Small intestine (tissue), 7 donors: ENCODE measurements around the gene CPXM1. TPM values are rescaled to one million over a fixed set of nuclear protein-coding genes. Genes with fewer than 3 reads are reported as not detected.

Experiments
- DNase-seq, 2 donors: peaks; one replicate each; pipeline versions ENCODE4 v3.0.0 to v3.0.0-alpha.2; 2013
- FAIRE-seq: peaks from 2 replicates; lab custom pipeline; 2012; peaks lifted over from hg19 to GRCh38; lab: Jason Lieb, UNC
- H3K27ac ChIP-seq, 3 donors: one replicate each; pipeline ENCODE4 v1.5.1; 2013; ENCODE audit warnings: low read length in 2 of 3, mild to moderate bottlenecking in 2 of 3, control low read depth in 1 of 3, inconsistent platforms in 1 of 3, low read depth in 1 of 3, moderate library complexity in 1 of 3
- H3K27me3 ChIP-seq, 3 donors: one replicate each; pipeline ENCODE4 v1.6.1; 2013; ENCODE audit warnings: low read length in 3 of 3, inconsistent platforms in 1 of 3; ENCODE audit not compliant: control insufficient read depth in 3 of 3, insufficient read depth in 3 of 3
- H3K36me3 ChIP-seq, 3 donors: one replicate each; pipeline ENCODE4 v1.6.1; 2013; ENCODE audit warnings: low read length in 3 of 3, inconsistent platforms in 1 of 3, low read depth in 1 of 3, mild to moderate bottlenecking in 1 of 3, moderate library complexity in 1 of 3; ENCODE audit not compliant: control insufficient read depth in 3 of 3, insufficient read depth in 2 of 3
- H3K4me1 ChIP-seq, 3 donors: one replicate each; pipeline ENCODE4 v1.6.1; 2013; ENCODE audit warnings: low read length in 2 of 3, inconsistent platforms in 1 of 3, low read depth in 1 of 3, mild to moderate bottlenecking in 1 of 3, moderate library complexity in 1 of 3; ENCODE audit not compliant: control insufficient read depth in 3 of 3, insufficient read depth in 2 of 3
- H3K4me3 ChIP-seq, 3 donors: one replicate each; pipeline ENCODE4 v1.5.1; 2013; ENCODE audit warnings: low read length in 3 of 3, control low read depth in 1 of 3, inconsistent platforms in 1 of 3, low read depth in 1 of 3, mild to moderate bottlenecking in 1 of 3, moderate library complexity in 1 of 3
- H3K9me3 ChIP-seq, 2 donors: one replicate each; pipeline ENCODE4 v1.6.1; 2013; ENCODE audit warnings: low read depth in 1 of 2, low read length in 1 of 2; ENCODE audit not compliant: control insufficient read depth in 2 of 2, insufficient read depth in 1 of 2
- WGBS, 3 donors: extraction: QIAGEN DNeasy Blood & Tissue Kit; methylation state at CpG; one replicate each; pipeline ENCODE4 v1.1.7; 2013; 5-methylcytosine and 5-hydroxymethylcytosine counted together
- polyA plus RNA-seq, 4 donors: library from polyadenylated mRNA; stranded (reverse) in 3 of 4; unstranded in 1 of 4; fragments of 200-250 nt in 3 of 4; fragments of 120-200 nt in 1 of 4; gene quantifications; one replicate each; pipeline versions ENCODE4 v1.2.1 to v1.2.3, GENCODE V29; 2013
- donor health status: healthy with polysubstance abuse.
- donor health status: control.
- donor health status: control.
- donor health status: Bipolar disorder and iron deficiency.
- donor health status: healthy.

CPXM1 gene
- polyA plus RNA-seq, 4 donors = 0.54 to 13.9 (median 1.8) TPM; not detected in 1

GRCh38 chr20:2754424-2754823 lies 46.0 kb downstream of the CPXM1 start:
- Histone ChIP-seq H3K4me3 (no peak overlapping the region), H3K4me1 (peaks cover 5 to 29% (median 7%) of the 10 kb centered on the region in 3 donors), H3K27ac (no peak overlapping the region), H3K9me3 (no peaks in the 10 kb centered on the region), H3K36me3 (no peaks in the 10 kb centered on the region), H3K27me3 (peaks cover 3 to 66% (median 5%) of the 10 kb centered on the region in 3 donors)
- DNase-seq (no peak), FAIRE-seq (no peak)
- WGBS, 3 donors = 71 to 77% (median 77%) methylated on average over 2 of the region's 2 CpGs

- Histone ChIP-seq H3K4me1 (peaks cover 5 to 29% (median 7%) of the 10 kb centered on the region in 3 donors), H3K4me3 (no peak overlapping the region), H3K27ac (no peak overlapping the region), H3K36me3 (no peaks in the 10 kb centered on the region), H3K9me3 (no peaks in the 10 kb centered on the region), H3K27me3 (peaks cover 5 to 74% (median 8%) of the 10 kb centered on the region in 3 donors)
- WGBS, 3 donors = 62 to 77% (median 73%) methylated on average over 6 of the region's 6 CpGs
- FAIRE-seq = no peak
- no peak for DNase-seq
These were observed 46.9 kb downstream of the CPXM1 start for GRCh38 chr20:2753461-2754040.

- peak overlapping the region in 1 of 3 donors; percentile 54 for H3K4me3 ChIP-seq
- 8 to 11% (median 8%) methylated on average over 37 to 47 of the region's 47 CpGs for WGBS, 3 donors
- H3K9me3 ChIP-seq = no peaks in the 10 kb centered on the region
- peaks cover 5 to 80% (median 8%) of the 10 kb centered on the region in 3 donors for H3K27me3 ChIP-seq
- DNase-seq (peak in 1 of 2 donors; percentile 43), FAIRE-seq (no peak)
- peaks cover 5 to 29% (median 7%) of the 10 kb centered on the region in 3 donors for H3K4me1 ChIP-seq
- H3K36me3 ChIP-seq = no peaks in the 10 kb centered on the region
- no peak overlapping the region for H3K27ac ChIP-seq
These were observed 47.6 kb downstream of the CPXM1 start for GRCh38 chr20:2752567-2753460.

GRCh38 chr20:2751878-2752566 lies 48.4 kb downstream of the CPXM1 start:
- FAIRE-seq (no peak), DNase-seq (peak; percentile 9 to 50)
- 1 to 2% (median 1%) methylated on average over 35 to 93 of the region's 93 CpGs for WGBS, 3 donors
- Histone ChIP-seq H3K4me3 (peak overlapping the region in 1 of 3 donors; percentile 54), H3K4me1 (peaks cover 5 to 29% (median 7%) of the 10 kb centered on the region in 3 donors), H3K9me3 (no peaks in the 10 kb centered on the region), H3K27me3 (peaks cover 5 to 87% (median 8%) of the 10 kb centered on the region in 3 donors), H3K36me3 (no peaks in the 10 kb centered on the region), H3K27ac (no peak overlapping the region)

GRCh38 chr20:2751347-2751877 lies 49.0 kb downstream of the CPXM1 start:
- H3K27ac ChIP-seq = no peak overlapping the region
- H3K27me3 ChIP-seq = peaks cover 5 to 84% (median 8%) of the 10 kb centered on the region in 3 donors
- peak; percentile 5 to 10 for DNase-seq
- FAIRE-seq = no peak
- WGBS, 3 donors = 2% methylated on average over 23 to 26 of the region's 26 CpGs
- no peaks in the 10 kb centered on the region for H3K36me3 ChIP-seq
- H3K9me3 ChIP-seq = no peaks in the 10 kb centered on the region
- H3K4me1 ChIP-seq = peaks cover 5 to 29% (median 7%) of the 10 kb centered on the region in 3 donors
- H3K4me3 ChIP-seq = peak overlapping the region in 1 of 3 donors; percentile 54

- DNase-seq (peak; percentile 29 to 49), FAIRE-seq (no peak)
- Histone ChIP-seq H3K27me3 (peaks cover 5 to 77% (median 8%) of the 10 kb centered on the region in 3 donors), H3K4me1 (peaks cover 5 to 29% (median 7%) of the 10 kb centered on the region in 3 donors), H3K9me3 (no peaks in the 10 kb centered on the region), H3K4me3 (peak overlapping the region in 1 of 3 donors; percentile 29), H3K36me3 (no peaks in the 10 kb centered on the region), H3K27ac (peak overlapping the region in 1 of 3 donors; percentile 19)
- 2 to 4% (median 2%) methylated on average over 34 of the region's 34 CpGs for WGBS, 3 donors
These were observed 49.8 kb downstream of the CPXM1 start for GRCh38 chr20:2750491-2751251.

GRCh38 chr20:2749951-2750490 lies 50.4 kb downstream of the CPXM1 start:
- Histone ChIP-seq H3K36me3 (no peaks in the 10 kb centered on the region), H3K9me3 (no peaks in the 10 kb centered on the region), H3K4me3 (no peak overlapping the region), H3K4me1 (peaks cover 5 to 29% (median 7%) of the 10 kb centered on the region in 3 donors), H3K27me3 (peaks cover 5 to 71% (median 8%) of the 10 kb centered on the region in 3 donors), H3K27ac (no peak overlapping the region)
- FAIRE-seq = no peak
- DNase-seq = peak; percentile 57 to 62
- WGBS, 3 donors = 10 to 21% (median 14%) methylated on average over 25 to 30 of the region's 30 CpGs
